SK-N-SH (cell line): ENCODE results near the gene PARP8. TPM values are rescaled to one million over a fixed set of nuclear protein-coding genes. Genes with fewer than 3 reads are reported as not detected.

Source experiments
- CTCF ChIA-PET: fragments of 300-600, 350-600 bp; formaldehyde crosslinking; extraction: SDS; loops from one replicate; lab custom pipeline; 2021; lab: Yijun Ruan, JAX
- POLR2A ChIA-PET: fragments of 350-600 bp; sonication (Branson Sonifier 250); formaldehyde crosslinking; extraction: SDS; loops from one replicate; lab custom pipeline; 2020; ENCODE audit warnings: antibody characterized with exemption, inconsistent platforms; lab: Yijun Ruan, JAX
- DNase-seq: peaks from one replicate; pipeline ENCODE4 v3.0.0; 2012
- H2AFZ ChIP-seq: fragments of 200-600 bp; sonication (generic); 2 replicates; pipeline ENCODE4 v1.8.1; 2016; ENCODE audit warnings: antibody characterized with exemption, mild to moderate bottlenecking, low read depth
- H3F3A ChIP-seq: fragments of 200-600 bp; sonication (generic); replicated peaks from 2 replicates; pipeline ENCODE3; 2016; ENCODE audit warnings: antibody characterized with exemption, mild to moderate bottlenecking; ENCODE audit not compliant: insufficient read depth
- H3K27ac ChIP-seq, 2 experiments: fragments of 200-500 bp in 1 of 2; fragments of 200-600 bp in 1 of 2; sonication (Bioruptor generic) in 1 of 2; sonication (generic), shearing (Covaris generic) in 1 of 2; 2 replicates each; pipeline versions ENCODE4 v1.5.1 to v1.6.1; 2014 to 2016; ENCODE audit warnings: low read depth in 2 of 2, inconsistent platforms in 1 of 2, low read length in 1 of 2, mild to moderate bottlenecking in 1 of 2, mixed read lengths in 1 of 2
- H3K27me3 ChIP-seq: fragments of 200-600 bp; sonication (generic), shearing (Covaris generic); 2 replicates; pipeline ENCODE4 v1.6.1; 2016; ENCODE audit warnings: mixed run types; ENCODE audit not compliant: insufficient read depth
- H3K36me3 ChIP-seq, 2 experiments: fragments of 200-500 bp in 1 of 2; fragments of 200-600 bp in 1 of 2; sonication (Bioruptor generic) in 1 of 2; sonication (generic) in 1 of 2; replicated peaks in 1 of 2; 2 replicates each; pipeline versions ENCODE3 to v1.5.1; 2014 to 2016; ENCODE audit warnings: low read length in 1 of 2, mild to moderate bottlenecking in 1 of 2; ENCODE audit not compliant: insufficient read depth in 2 of 2, control insufficient read depth in 1 of 2
- H3K4me1 ChIP-seq, 2 experiments: fragments of 200-500 bp in 1 of 2; fragments of 200-600 bp in 1 of 2; sonication (Bioruptor generic) in 1 of 2; sonication (generic), shearing (Covaris generic) in 1 of 2; 2 replicates each; pipeline versions ENCODE4 v1.5.1 to v1.6.1; 2014 to 2016; ENCODE audit warnings: low read depth in 1 of 2, low read length in 1 of 2, mixed run types in 1 of 2; ENCODE audit not compliant: insufficient read depth in 2 of 2, control insufficient read depth in 1 of 2
- H3K4me2 ChIP-seq: fragments of 200-600 bp; sonication (generic), shearing (Covaris generic); 2 replicates; pipeline ENCODE4 v1.6.1; 2017; ENCODE audit warnings: mixed run types
- H3K4me3 ChIP-seq, 2 experiments: fragments of 200-500 bp in 1 of 2; fragments of 200-600 bp in 1 of 2; sonication (Bioruptor generic) in 1 of 2; sonication (generic), shearing (Covaris generic) in 1 of 2; 2 replicates each; pipeline versions ENCODE4 v1.5.1 to v1.8.1; 2014 to 2016; ENCODE audit warnings: low read depth in 2 of 2, inconsistent platforms in 1 of 2, low read length in 1 of 2, mild to moderate bottlenecking in 1 of 2, mixed read lengths in 1 of 2, moderate library complexity in 1 of 2
- H3K79me2 ChIP-seq: fragments of 200-600 bp; sonication (generic); 2 replicates; pipeline ENCODE4 v1.8.1; 2017; ENCODE audit warnings: mild to moderate bottlenecking; ENCODE audit not compliant: insufficient read depth
- H3K9ac ChIP-seq: fragments of 200-600 bp; sonication (generic); 2 replicates; pipeline ENCODE4 v1.6.1; 2017; ENCODE audit warnings: mixed run types
- H3K9me2 ChIP-seq: fragments of 200-600 bp; sonication (generic); 2 replicates; pipeline ENCODE4 v1.6.1; 2017; ENCODE audit warnings: mixed run types
- H3K9me3 ChIP-seq: fragments of 200-600 bp; sonication (generic); 2 replicates; pipeline ENCODE4 v1.6.1; 2017; ENCODE audit warnings: mixed run types, mild to moderate bottlenecking, moderate library complexity
- H4K20me1 ChIP-seq: fragments of 200-600 bp; sonication (generic); 2 replicates; pipeline ENCODE4 v1.6.1; 2017; ENCODE audit warnings: mild to moderate bottlenecking, mixed run types; ENCODE audit not compliant: insufficient read depth
- FOXJ3 ChIP-seq: sonication (generic); formaldehyde crosslinking; IDR thresholded peaks from 2 replicates; pipeline ENCODE4 v1.5.1; 2020; ENCODE audit warnings: mild to moderate bottlenecking, missing genetic modification reagents
- FOXM1 ChIP-seq: IDR thresholded peaks from 2 replicates; pipeline ENCODE4 v1.4.0; 2012; ENCODE audit warnings: low read depth, mild to moderate bottlenecking
- GABPA ChIP-seq: IDR thresholded peaks from 2 replicates; pipeline ENCODE4 v1.4.0; 2012; ENCODE audit warnings: low read depth, mild to moderate bottlenecking
- MXI1 ChIP-seq: IDR thresholded peaks from 2 replicates; pipeline ENCODE4 v1.6.1; 2012; ENCODE audit warnings: mild to moderate bottlenecking, low read depth, low read length, improper control_type of control experiment
- POLR2AphosphoS5 ChIP-seq: IDR thresholded peaks from 2 replicates; pipeline ENCODE4 v1.6.1; 2012; ENCODE audit warnings: low read depth, low read length
- RAD21 ChIP-seq: IDR thresholded peaks from 2 replicates; pipeline ENCODE4 v1.6.1; 2012; ENCODE audit warnings: mild to moderate bottlenecking, low read length
- RXRA ChIP-seq: IDR thresholded peaks from 2 replicates; pipeline ENCODE4 v1.4.0; 2012; ENCODE audit warnings: low read depth, mild to moderate bottlenecking, borderline replicate concordance
- WGBS: methylation state at CpG from one replicate; pipeline ENCODE4 v1.1.6; 2017; ENCODE audit warnings: low lambda C conversion rate; 5-methylcytosine and 5-hydroxymethylcytosine counted together
- polyA plus RNA-seq, 3 experiments: library from polyadenylated mRNA; depleted of rRNA; stranded (reverse); fragments of >200 nt; gene quantifications; 2 replicates each; pipeline ENCODE4 v1.2.3, GENCODE V29; 2012
- TF ChIP-seq, protein P1 (sequence below): IDR thresholded peaks from 2 replicates; pipeline ENCODE4 v1.6.1; 2012; ENCODE audit warnings: mild to moderate bottlenecking, low read depth, low read length, moderate library complexity
- TF ChIP-seq, protein P2 (sequence below): IDR thresholded peaks from 2 replicates; pipeline ENCODE4; 2012
- TF ChIP-seq, protein P3 (sequence below): IDR thresholded peaks from 2 replicates; pipeline ENCODE4 v1.4.0; 2012; ENCODE audit warnings: low read depth, borderline replicate concordance
- TF ChIP-seq, protein P4 (sequence below): fragments of 150-350 bp; IDR thresholded peaks from 2 replicates; pipeline ENCODE4 v1.6.1; 2016; ENCODE audit warnings: mild to moderate bottlenecking, low read depth, low read length

PARP8 gene
- polyA plus RNA-seq, 1 of the 3 experiments (the other 2 are of a cell fraction): 6.2 TPM

DNA sequence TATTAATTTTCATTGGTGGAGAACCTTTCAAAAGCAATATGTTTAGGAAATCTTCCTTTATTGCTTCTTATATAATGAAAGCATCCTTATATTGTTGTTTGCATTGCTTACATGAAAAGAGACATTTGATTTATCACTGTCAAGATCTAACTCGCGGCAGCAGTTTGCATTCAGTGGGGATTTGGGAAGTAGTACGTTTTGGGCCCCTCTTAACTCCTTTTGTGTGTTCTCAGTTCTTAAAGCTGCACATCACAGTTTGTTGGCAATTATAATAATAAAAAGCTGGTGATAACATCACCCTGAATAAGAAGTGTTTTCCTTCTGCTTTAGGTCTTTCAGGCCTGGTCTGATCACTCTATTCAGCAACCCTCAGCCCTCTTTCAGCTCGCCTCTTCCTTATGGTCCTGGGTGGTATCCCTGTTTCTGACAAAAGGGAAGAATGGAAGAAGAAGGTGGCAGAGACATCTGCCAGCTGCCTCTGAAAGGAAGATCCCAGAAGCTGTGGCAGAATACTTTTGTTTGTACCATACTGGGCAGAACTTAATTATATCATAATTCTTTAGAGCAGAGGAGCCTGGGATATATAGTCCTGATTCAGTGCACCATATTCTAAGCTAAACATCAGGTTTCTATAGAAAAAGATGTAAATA is 53.7 kb downstream of the PARP8 start:
- H2AFZ ChIP-seq: no peak overlapping the region
- no peak overlapping the region for H3K9ac ChIP-seq
- H3K4me2 ChIP-seq: no peak overlapping the region
- H4K20me1 ChIP-seq: no peaks in the 10 kb centered on the region; the same call in 1 of the 2 replicates
- POLR2A ChIA-PET: no interaction called here
- H3K79me2 ChIP-seq: 0 out of 2 replicates have a peak, but pooled peaks cover 7% of the 10 kb centered on the region
- H3K9me2 ChIP-seq: no peaks in the 10 kb centered on the region
- peaks cover 0 to 4% of the 10 kb centered on the region in 2 experiments; a peak in 2 of 4 replicates for H3K4me1 ChIP-seq
- H3K9me3 ChIP-seq: no peaks in the 10 kb centered on the region
- TF ChIP-seq RXRA (no peak), FOXM1 (no peak), FOXJ3 (CRISPR knock-in tag) (no peak), RAD21 (no peak), MXI1 (no peak), POLR2AphosphoS5 (no peak), GABPA (no peak)
- TF ChIP-seq, protein P1, sequence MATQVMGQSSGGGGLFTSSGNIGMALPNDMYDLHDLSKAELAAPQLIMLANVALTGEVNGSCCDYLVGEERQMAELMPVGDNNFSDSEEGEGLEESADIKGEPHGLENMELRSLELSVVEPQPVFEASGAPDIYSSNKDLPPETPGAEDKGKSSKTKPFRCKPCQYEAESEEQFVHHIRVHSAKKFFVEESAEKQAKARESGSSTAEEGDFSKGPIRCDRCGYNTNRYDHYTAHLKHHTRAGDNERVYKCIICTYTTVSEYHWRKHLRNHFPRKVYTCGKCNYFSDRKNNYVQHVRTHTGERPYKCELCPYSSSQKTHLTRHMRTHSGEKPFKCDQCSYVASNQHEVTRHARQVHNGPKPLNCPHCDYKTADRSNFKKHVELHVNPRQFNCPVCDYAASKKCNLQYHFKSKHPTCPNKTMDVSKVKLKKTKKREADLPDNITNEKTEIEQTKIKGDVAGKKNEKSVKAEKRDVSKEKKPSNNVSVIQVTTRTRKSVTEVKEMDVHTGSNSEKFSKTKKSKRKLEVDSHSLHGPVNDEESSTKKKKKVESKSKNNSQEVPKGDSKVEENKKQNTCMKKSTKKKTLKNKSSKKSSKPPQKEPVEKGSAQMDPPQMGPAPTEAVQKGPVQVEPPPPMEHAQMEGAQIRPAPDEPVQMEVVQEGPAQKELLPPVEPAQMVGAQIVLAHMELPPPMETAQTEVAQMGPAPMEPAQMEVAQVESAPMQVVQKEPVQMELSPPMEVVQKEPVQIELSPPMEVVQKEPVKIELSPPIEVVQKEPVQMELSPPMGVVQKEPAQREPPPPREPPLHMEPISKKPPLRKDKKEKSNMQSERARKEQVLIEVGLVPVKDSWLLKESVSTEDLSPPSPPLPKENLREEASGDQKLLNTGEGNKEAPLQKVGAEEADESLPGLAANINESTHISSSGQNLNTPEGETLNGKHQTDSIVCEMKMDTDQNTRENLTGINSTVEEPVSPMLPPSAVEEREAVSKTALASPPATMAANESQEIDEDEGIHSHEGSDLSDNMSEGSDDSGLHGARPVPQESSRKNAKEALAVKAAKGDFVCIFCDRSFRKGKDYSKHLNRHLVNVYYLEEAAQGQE: no peak
- TF ChIP-seq, protein P2, sequence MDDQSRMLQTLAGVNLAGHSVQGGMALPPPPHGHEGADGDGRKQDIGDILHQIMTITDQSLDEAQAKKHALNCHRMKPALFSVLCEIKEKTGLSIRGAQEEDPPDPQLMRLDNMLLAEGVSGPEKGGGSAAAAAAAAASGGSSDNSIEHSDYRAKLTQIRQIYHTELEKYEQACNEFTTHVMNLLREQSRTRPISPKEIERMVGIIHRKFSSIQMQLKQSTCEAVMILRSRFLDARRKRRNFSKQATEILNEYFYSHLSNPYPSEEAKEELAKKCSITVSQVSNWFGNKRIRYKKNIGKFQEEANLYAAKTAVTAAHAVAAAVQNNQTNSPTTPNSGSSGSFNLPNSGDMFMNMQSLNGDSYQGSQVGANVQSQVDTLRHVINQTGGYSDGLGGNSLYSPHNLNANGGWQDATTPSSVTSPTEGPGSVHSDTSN: no peak
- TF ChIP-seq, protein P3, sequence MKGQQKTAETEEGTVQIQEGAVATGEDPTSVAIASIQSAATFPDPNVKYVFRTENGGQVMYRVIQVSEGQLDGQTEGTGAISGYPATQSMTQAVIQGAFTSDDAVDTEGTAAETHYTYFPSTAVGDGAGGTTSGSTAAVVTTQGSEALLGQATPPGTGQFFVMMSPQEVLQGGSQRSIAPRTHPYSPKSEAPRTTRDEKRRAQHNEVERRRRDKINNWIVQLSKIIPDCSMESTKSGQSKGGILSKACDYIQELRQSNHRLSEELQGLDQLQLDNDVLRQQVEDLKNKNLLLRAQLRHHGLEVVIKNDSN: no peak
- TF ChIP-seq, protein P4, sequence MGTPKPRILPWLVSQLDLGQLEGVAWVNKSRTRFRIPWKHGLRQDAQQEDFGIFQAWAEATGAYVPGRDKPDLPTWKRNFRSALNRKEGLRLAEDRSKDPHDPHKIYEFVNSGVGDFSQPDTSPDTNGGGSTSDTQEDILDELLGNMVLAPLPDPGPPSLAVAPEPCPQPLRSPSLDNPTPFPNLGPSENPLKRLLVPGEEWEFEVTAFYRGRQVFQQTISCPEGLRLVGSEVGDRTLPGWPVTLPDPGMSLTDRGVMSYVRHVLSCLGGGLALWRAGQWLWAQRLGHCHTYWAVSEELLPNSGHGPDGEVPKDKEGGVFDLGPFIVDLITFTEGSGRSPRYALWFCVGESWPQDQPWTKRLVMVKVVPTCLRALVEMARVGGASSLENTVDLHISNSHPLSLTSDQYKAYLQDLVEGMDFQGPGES: no peak
- no peaks in the 10 kb centered on the region for H3K27me3 ChIP-seq
- no peak overlapping the region for H3K4me3 ChIP-seq
- H3K36me3 ChIP-seq: no peaks in the 10 kb centered on the region
- 88% methylated on average over 4 of the region's 4 CpGs for WGBS
- no peak overlapping the region for H3K27ac ChIP-seq
- no peaks in the 10 kb centered on the region for H3F3A ChIP-seq
- DNase-seq: no peak
- CTCF ChIA-PET: interaction anchor here (0.8 kb wide), 1 partner anchor 9 kb away, joined by 3 read pairs; no protein-coding TSS in a partner anchor
